Chondrocyte (in vitro differentiated cells): ENCODE data around the gene HRH4. TPM values are rescaled to one million over a fixed set of nuclear protein-coding genes. Genes with fewer than 3 reads are reported as not detected.

ENCODE experiments used
- DNase-seq: peaks from one replicate; pipeline ENCODE4 v3.0.0; 2021; ENCODE audit warnings: mixed read lengths, low spot score
- H3K27ac Mint-ChIP-seq: one replicate; pipeline ENCODE4 v1.8.0; 2021; ENCODE audit warnings: mild to moderate bottlenecking, moderate library complexity, mixed read lengths; ENCODE audit not compliant: unreplicated experiment
- H3K27me3 Mint-ChIP-seq: 2 replicates; pipeline ENCODE4 v1.8.0; 2021; ENCODE audit warnings: low read depth, mixed read lengths
- H3K36me3 Mint-ChIP-seq: 2 replicates; pipeline ENCODE4 v1.8.0; 2021; ENCODE audit warnings: low read depth, mixed read lengths
- H3K4me1 Mint-ChIP-seq: 2 replicates; pipeline ENCODE4 v1.8.0; 2021; ENCODE audit warnings: low read depth, mild to moderate bottlenecking, mixed read lengths
- H3K4me3 Mint-ChIP-seq: one replicate; pipeline ENCODE4 v1.8.0; 2021; ENCODE audit warnings: mild to moderate bottlenecking, moderate library complexity, mixed read lengths; ENCODE audit not compliant: unreplicated experiment
- H3K9me3 Mint-ChIP-seq: 2 replicates; pipeline ENCODE4 v1.8.0; 2021; ENCODE audit warnings: low read depth, mixed read lengths
- total RNA-seq: library from RNA; stranded (reverse); gene quantifications from 3 replicates; pipeline ENCODE4 v1.2.1, GENCODE V29; 2021
- TF ChIP-seq, protein P1 (sequence below): fragments of 200-600 bp; sonication (generic); IDR thresholded peaks from 2 replicates; pipeline ENCODE4 v1.5.0; 2021; ENCODE audit warnings: antibody characterized with exemption, mild to moderate bottlenecking, moderate library complexity

The HRH4 gene
- total RNA-seq, 1 donor from 2014 or later = not detected

DNA sequence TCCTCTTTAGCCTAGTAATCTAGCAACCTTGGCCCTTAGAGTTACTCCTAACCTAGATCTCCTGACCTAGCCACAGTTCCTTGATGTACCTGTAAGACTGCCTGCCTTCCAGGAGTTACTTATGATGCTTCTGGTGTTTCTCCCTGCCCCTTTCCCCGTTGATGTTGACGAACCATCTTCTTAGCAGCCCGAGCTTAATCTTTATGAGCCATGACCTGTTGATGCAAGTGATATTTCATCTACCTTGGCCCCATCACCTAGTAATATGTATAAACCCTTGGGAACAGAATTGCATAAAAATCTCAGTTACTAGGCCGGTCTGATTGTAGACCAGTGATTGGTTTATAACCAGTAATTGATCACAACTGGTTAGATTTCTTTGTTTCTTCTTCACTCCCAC lies 31.2 kb upstream of the HRH4 start:
- Mint-ChIP-seq H3K4me3 (no peak overlapping the region), H3K27me3 (peaks cover 2% of the 10 kb centered on the region), H3K4me1 (peaks cover 32% of the 10 kb centered on the region), H3K9me3 (peaks cover 8% of the 10 kb centered on the region), H3K27ac (no peak overlapping the region), H3K36me3 (peaks cover 14% of the 10 kb centered on the region)
- no peak for DNase-seq
- TF ChIP-seq, protein P1, sequence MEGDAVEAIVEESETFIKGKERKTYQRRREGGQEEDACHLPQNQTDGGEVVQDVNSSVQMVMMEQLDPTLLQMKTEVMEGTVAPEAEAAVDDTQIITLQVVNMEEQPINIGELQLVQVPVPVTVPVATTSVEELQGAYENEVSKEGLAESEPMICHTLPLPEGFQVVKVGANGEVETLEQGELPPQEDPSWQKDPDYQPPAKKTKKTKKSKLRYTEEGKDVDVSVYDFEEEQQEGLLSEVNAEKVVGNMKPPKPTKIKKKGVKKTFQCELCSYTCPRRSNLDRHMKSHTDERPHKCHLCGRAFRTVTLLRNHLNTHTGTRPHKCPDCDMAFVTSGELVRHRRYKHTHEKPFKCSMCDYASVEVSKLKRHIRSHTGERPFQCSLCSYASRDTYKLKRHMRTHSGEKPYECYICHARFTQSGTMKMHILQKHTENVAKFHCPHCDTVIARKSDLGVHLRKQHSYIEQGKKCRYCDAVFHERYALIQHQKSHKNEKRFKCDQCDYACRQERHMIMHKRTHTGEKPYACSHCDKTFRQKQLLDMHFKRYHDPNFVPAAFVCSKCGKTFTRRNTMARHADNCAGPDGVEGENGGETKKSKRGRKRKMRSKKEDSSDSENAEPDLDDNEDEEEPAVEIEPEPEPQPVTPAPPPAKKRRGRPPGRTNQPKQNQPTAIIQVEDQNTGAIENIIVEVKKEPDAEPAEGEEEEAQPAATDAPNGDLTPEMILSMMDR = no peak

DNA sequence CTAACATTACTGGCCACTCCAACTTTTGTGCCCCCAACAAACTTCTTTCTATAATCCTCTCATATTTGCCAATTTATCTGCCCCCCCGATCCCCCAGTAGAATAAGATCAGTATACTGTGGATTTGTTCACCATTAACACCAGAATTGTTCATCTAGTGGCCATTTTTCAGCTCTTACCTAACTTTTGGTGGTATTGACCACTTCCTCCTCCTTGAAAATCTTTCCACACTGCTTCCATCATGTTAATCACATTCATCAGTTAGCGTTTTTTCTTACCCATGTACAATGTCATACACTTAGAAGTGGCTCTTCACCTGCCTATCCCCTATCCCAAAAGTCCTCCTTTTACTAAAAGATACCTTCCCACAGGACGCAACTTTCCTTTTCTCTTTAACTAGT lies 27.8 kb upstream of the HRH4 start:
- TF ChIP-seq, protein P1 = no peak
- Mint-ChIP-seq H3K9me3 (no peaks in the 10 kb centered on the region), H3K4me1 (peaks cover 23% of the 10 kb centered on the region), H3K27ac (no peak overlapping the region), H3K27me3 (no peaks in the 10 kb centered on the region), H3K36me3 (peaks cover 19% of the 10 kb centered on the region), H3K4me3 (no peak overlapping the region)
- DNase-seq = no peak

DNA sequence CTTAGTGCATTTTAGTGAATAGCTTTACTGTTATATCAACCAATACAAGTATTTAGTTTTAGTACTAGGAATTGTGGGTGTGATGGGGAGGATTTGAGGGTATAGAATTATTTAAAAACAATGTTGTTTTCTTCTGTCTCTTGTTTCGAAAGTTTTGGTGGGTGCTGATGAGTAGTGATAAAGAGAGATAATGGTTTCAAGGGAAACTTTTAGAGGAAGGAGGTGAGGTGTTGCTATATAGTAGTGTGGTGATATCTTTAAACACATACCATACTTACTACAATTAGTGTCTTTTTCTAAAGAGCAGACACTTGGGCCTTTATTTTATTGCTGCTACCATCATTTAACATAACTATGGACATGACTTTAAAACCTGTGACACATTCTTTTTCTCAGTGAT lies 23.5 kb upstream of the HRH4 start:
- Mint-ChIP-seq H3K36me3 (peaks cover 35% of the 10 kb centered on the region), H3K27me3 (no peaks in the 10 kb centered on the region), H3K4me3 (no peak overlapping the region), H3K4me1 (peaks cover 7% of the 10 kb centered on the region), H3K27ac (no peak overlapping the region), H3K9me3 (no peaks in the 10 kb centered on the region)
- no peak for DNase-seq
- TF ChIP-seq, protein P1 = no peak

DNA sequence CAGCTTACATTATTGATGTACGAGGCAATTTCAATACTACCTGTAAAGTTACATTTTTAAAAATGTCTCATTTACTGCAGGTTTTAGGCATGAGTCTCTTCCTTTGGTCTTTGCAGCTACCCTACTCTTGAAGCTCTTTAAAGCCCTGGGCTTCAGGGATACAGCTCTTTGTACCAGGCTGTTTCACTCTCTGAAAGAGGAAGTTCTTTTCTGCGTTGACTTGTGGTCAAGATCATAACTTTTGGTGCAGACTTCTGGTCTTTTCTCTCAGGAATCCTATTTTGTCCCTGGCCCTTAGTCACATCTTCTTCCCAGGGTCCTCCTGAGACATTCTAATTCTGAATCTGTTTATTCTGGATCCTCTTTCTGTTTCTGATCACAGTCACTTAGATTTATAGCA lies 16.6 kb upstream of the HRH4 start:
- no peaks in the 10 kb centered on the region for H3K4me1 Mint-ChIP-seq

DNA sequence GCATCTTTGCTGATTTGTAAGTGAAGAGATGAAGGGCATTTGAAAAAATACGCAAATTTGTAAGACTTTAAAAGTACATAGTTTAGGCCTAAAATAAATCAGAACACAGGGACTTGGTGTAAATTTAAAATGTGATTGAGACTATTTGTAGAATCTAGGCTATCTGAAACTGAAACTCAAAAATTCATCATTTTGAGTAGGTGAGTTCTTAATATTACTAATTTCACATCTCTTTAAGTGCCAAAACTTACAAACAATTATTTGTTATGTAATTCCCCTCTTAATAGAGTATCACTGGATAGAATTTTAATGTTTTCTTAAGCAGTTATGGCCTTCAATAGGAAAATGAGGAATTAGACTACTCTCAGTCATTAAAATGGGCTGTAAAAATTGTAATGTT lies 14.0 kb upstream of the HRH4 start:
- Mint-ChIP-seq H3K27me3 (no peaks in the 10 kb centered on the region), H3K36me3 (peaks cover 32% of the 10 kb centered on the region), H3K9me3 (no peaks in the 10 kb centered on the region), H3K27ac (no peak overlapping the region), H3K4me1 (no peaks in the 10 kb centered on the region), H3K4me3 (no peak overlapping the region)
- TF ChIP-seq, protein P1 = no peak
- DNase-seq = no peak

More for the DNA sequence above, 16.6 kb upstream of the HRH4 start:
- Mint-ChIP-seq H3K36me3 (peaks cover 30% of the 10 kb centered on the region), H3K27ac (no peak overlapping the region), H3K27me3 (no peaks in the 10 kb centered on the region), H3K9me3 (no peaks in the 10 kb centered on the region), H3K4me3 (no peak overlapping the region)
- TF ChIP-seq, protein P1 = no peak
- no peak for DNase-seq
